IMR-90 (cell line): ENCODE results near the gene ID3. TPM values are rescaled to one million over a fixed set of nuclear protein-coding genes. Genes with fewer than 3 reads are reported as not detected.

ENCODE experiments used
- ATAC-seq: fragments of 200-7000 bp; cut with Tn5 transposase; 2 replicates; pipeline ENCODE4 v1.9.1; 2020; ENCODE audit warnings: low read depth, mild to moderate bottlenecking, moderate library complexity
- BruUV-seq: library from RNA; stranded (reverse); fragments of 400-500 nt; replicated peaks from 2 replicates; lab custom pipeline; 2021; lab: Mats Ljungman, UMichigan
- CTCF ChIA-PET: fragments of 300-600 bp; formaldehyde crosslinking; extraction: SDS; loops from one replicate; lab custom pipeline; 2021; ENCODE audit warnings: antibody characterized with exemption; lab: Yijun Ruan, JAX
- POLR2A ChIA-PET: fragments of 300-600 bp; sonication (Branson Sonifier 250); formaldehyde crosslinking; loops from one replicate; lab custom pipeline; 2022; ENCODE audit warnings: antibody characterized with exemption; ENCODE audit not compliant: unreplicated experiment; lab: Charles Lee
- DNase-seq: peaks from one replicate; pipeline ENCODE4 v3.0.0; 2013
- H2AFZ ChIP-seq: replicated peaks from 2 replicates; pipeline ENCODE3; 2013; ENCODE audit warnings: low read length, mild to moderate bottlenecking; ENCODE audit not compliant: poor library complexity
- H2AK5ac ChIP-seq: 2 replicates; pipeline ENCODE4 v1.6.1; 2013; ENCODE audit warnings: low read depth, low read length, inconsistent platforms
- H2AK9ac ChIP-seq: replicated peaks from 2 replicates; pipeline ENCODE3; 2013; ENCODE audit warnings: mild to moderate bottlenecking, low read depth, low read length, moderate library complexity; ENCODE audit not compliant: poor library complexity
- H2BK120ac ChIP-seq: 2 replicates; pipeline ENCODE4 v1.6.1; 2013; ENCODE audit warnings: low read depth, low read length, inconsistent platforms
- H2BK15ac ChIP-seq: 3 replicates; pipeline ENCODE4 v1.6.1; 2013; ENCODE audit warnings: low read depth, low read length, inconsistent platforms
- H2BK20ac ChIP-seq: 2 replicates; pipeline ENCODE4 v1.6.1; 2013; ENCODE audit warnings: low read depth, mild to moderate bottlenecking, inconsistent platforms, low read length, moderate library complexity
- H2BK5ac ChIP-seq: 2 replicates; pipeline ENCODE4 v1.6.1; 2013; ENCODE audit warnings: mild to moderate bottlenecking, low read depth, low read length, inconsistent platforms; ENCODE audit not compliant: poor library complexity, severe bottlenecking
- H3K14ac ChIP-seq: replicated peaks from 2 replicates; pipeline ENCODE4 v1.6.1; 2013; ENCODE audit warnings: low read depth, low read length, inconsistent platforms
- H3K18ac ChIP-seq: 2 replicates; pipeline ENCODE4 v1.6.1; 2013; ENCODE audit warnings: low read depth, low read length, control low read depth
- H3K23ac ChIP-seq: 2 replicates; pipeline ENCODE4 v1.6.1; 2013; ENCODE audit warnings: low read depth, low read length, inconsistent platforms
- H3K27ac ChIP-seq: 2 replicates; pipeline ENCODE4 v1.5.1; 2013; ENCODE audit warnings: mild to moderate bottlenecking, control low read depth, low read length; ENCODE audit not compliant: insufficient read depth
- H3K27me3 ChIP-seq: 2 replicates; pipeline ENCODE4 v1.6.1; 2013; ENCODE audit warnings: low read length; ENCODE audit not compliant: control insufficient read depth, insufficient read depth
- H3K36me3 ChIP-seq: 2 replicates; pipeline ENCODE4 v1.6.1; 2013; ENCODE audit warnings: low read length, mixed read lengths; ENCODE audit not compliant: control insufficient read depth, insufficient read depth
- H3K4ac ChIP-seq: 2 replicates; pipeline ENCODE4 v1.6.1; 2013; ENCODE audit warnings: low read depth, low read length, inconsistent platforms
- H3K4me1 ChIP-seq: 2 replicates; pipeline ENCODE4 v1.6.1; 2013; ENCODE audit warnings: low read length, mixed read lengths; ENCODE audit not compliant: control insufficient read depth, insufficient read depth
- H3K4me2 ChIP-seq: 2 replicates; pipeline ENCODE4 v1.6.1; 2013; ENCODE audit warnings: low read depth, mild to moderate bottlenecking, control low read depth, low read length, moderate library complexity
- H3K4me3 ChIP-seq: 2 replicates; pipeline ENCODE4 v1.5.1; 2013; ENCODE audit warnings: low read depth, mild to moderate bottlenecking, control low read depth, low read length, moderate library complexity; ENCODE audit not compliant: insufficient read depth
- H3K56ac ChIP-seq: 2 replicates; pipeline ENCODE4 v1.6.1; 2013; ENCODE audit warnings: low read length, inconsistent platforms; ENCODE audit not compliant: insufficient read depth; ENCODE audit errors: extremely low read depth
- H3K79me1 ChIP-seq, 2 experiments: 2 replicates each; pipeline ENCODE4 v1.6.1; 2013; ENCODE audit warnings: low read length in 2 of 2, inconsistent platforms in 1 of 2, low read depth in 1 of 2
- H3K9ac ChIP-seq: 2 replicates; pipeline ENCODE4 v1.6.1; 2013; ENCODE audit warnings: low read depth, low read length, control low read depth
- H3K9me1 ChIP-seq: 2 replicates; pipeline ENCODE4 v1.6.1; 2013; ENCODE audit warnings: low read length, inconsistent platforms; ENCODE audit not compliant: insufficient read depth
- H3K9me3 ChIP-seq: 2 replicates; pipeline ENCODE4 v1.6.1; 2013; ENCODE audit warnings: low read length; ENCODE audit not compliant: control insufficient read depth, insufficient read depth
- H4K20me1 ChIP-seq: 2 replicates; pipeline ENCODE4 v1.6.1; 2013; ENCODE audit warnings: low read length, inconsistent platforms; ENCODE audit not compliant: insufficient read depth
- H4K5ac ChIP-seq: 2 replicates; pipeline ENCODE4 v1.6.1; 2013; ENCODE audit warnings: mild to moderate bottlenecking, low read depth, low read length, control low read depth
- H4K8ac ChIP-seq, 2 experiments: 2 replicates each; pipeline ENCODE4 v1.6.1; 2013; ENCODE audit warnings: low read depth in 2 of 2, low read length in 2 of 2, control low read depth in 1 of 2, inconsistent platforms in 1 of 2
- H4K91ac ChIP-seq: 2 replicates; pipeline ENCODE4 v1.6.1; 2013; ENCODE audit warnings: low read depth, low read length, inconsistent platforms; ENCODE audit not compliant: insufficient read depth
- CEBPB ChIP-seq: IDR thresholded peaks from 2 replicates; pipeline ENCODE4 v1.6.1; 2012; ENCODE audit warnings: low read depth, low read length, improper control_type of control experiment
- CHD1 ChIP-seq: IDR thresholded peaks from 2 replicates; pipeline ENCODE4 v1.6.1; 2012; ENCODE audit warnings: low read depth, low read length, improper control_type of control experiment
- CTCF ChIP-seq: conservative IDR thresholded peaks from 2 replicates; pipeline ENCODE4 v1.5.1; 2012; ENCODE audit warnings: mild to moderate bottlenecking, low read depth, low read length, improper control_type of control experiment
- MAZ ChIP-seq: IDR thresholded peaks from 2 replicates; pipeline ENCODE4 v1.6.1; 2012; ENCODE audit warnings: low read depth, mild to moderate bottlenecking, low read length, improper control_type of control experiment, moderate library complexity, borderline replicate concordance
- MXI1 ChIP-seq: IDR thresholded peaks from 2 replicates; pipeline ENCODE4 v1.6.1; 2012; ENCODE audit warnings: low read depth, mild to moderate bottlenecking, low read length, moderate library complexity, borderline replicate concordance
- NFE2L2 ChIP-seq: fragments of 150-350 bp; IDR thresholded peaks from 2 replicates; pipeline ENCODE4 v1.6.1; 2016; ENCODE audit warnings: low read depth, mild to moderate bottlenecking, low read length
- RAD21 ChIP-seq: IDR thresholded peaks from 2 replicates; pipeline ENCODE4 v1.6.1; 2012; ENCODE audit warnings: low read length, improper control_type of control experiment
- RCOR1 ChIP-seq: IDR thresholded peaks from 2 replicates; pipeline ENCODE4 v1.6.1; 2012; ENCODE audit warnings: mild to moderate bottlenecking, low read length, improper control_type of control experiment; ENCODE audit not compliant: insufficient replicate concordance
- RFX5 ChIP-seq: IDR thresholded peaks from 2 replicates; pipeline ENCODE4 v1.8.0; 2012; ENCODE audit warnings: low read depth, mild to moderate bottlenecking, low read length, moderate library complexity
- SMC3 ChIP-seq: fragments of 150-350 bp; IDR thresholded peaks from 2 replicates; pipeline ENCODE4 v1.6.1; 2016; ENCODE audit warnings: low read depth, mild to moderate bottlenecking, antibody characterized with exemption, low read length, moderate library complexity
- WGBS, 2 experiments: methylation state at CpG; one replicate each; pipeline versions ENCODE4 v1.1.5 to v1.1.7; 2013; ENCODE audit warnings: missing lambda C conversion rate in 2 of 2; ENCODE audit not compliant: insufficient read length in 1 of 2; ENCODE audit errors: extremely low coverage in 2 of 2; 5-methylcytosine and 5-hydroxymethylcytosine counted together
- dilution Hi-C: fragments of 300-500 bp; cut with HindIII; formaldehyde crosslinking; loops from one replicate; pipeline ENCODE4 v1.14.3; 2018; ENCODE audit warnings: low sequenced_read_pairs; ENCODE audit not compliant: unreplicated experiment
- in situ Hi-C: fragments of 300-500 bp; cut with MboI; formaldehyde crosslinking; loops from 3 replicates; pipeline ENCODE4 v1.14.3; 2019; ENCODE audit warnings: low sequenced_read_pairs, inconsistent platforms, mixed read lengths
- intact Hi-C: fragments of 100-400 bp; cut with micrococcal nuclease; formaldehyde crosslinking; loops from 2 replicates; pipeline ENCODE4 v1.10.0; 2022
- polyA plus RNA-seq, 3 experiments: library from polyadenylated mRNA; depleted of rRNA; stranded (reverse); fragments of >200 nt; gene quantifications; 2 replicates each; pipeline ENCODE4 v1.2.3, GENCODE V29; 2012; ENCODE audit warnings: low replicate concordance in 1 of 3
- total RNA-seq: library from RNA; depleted of rRNA; stranded (reverse); fragments of >200 nt; gene quantifications from 2 replicates; pipeline ENCODE4 v1.2.3, GENCODE V29; 2012

The ID3 gene
- total and polyA plus RNA-seq, 2 of the 4 experiments (the other 2 are of a cell fraction) = 109 to 304 TPM

- H3K18ac ChIP-seq = no peak overlapping the region
- no peak overlapping the region for H3K4me3 ChIP-seq
- no peak overlapping the region for H3K9ac ChIP-seq
- peak overlapping the region; percentile 83 for H3K4ac ChIP-seq
- H4K8ac ChIP-seq = peak overlapping the region; percentile 8 to 46; a peak in 2 of 4 replicates
- TF ChIP-seq RCOR1 = no peak
- TF ChIP-seq MAZ = no peak
- no peak for TF ChIP-seq CTCF
- TF ChIP-seq RFX5 = no peak
- no peak for TF ChIP-seq NFE2L2
- no peak for TF ChIP-seq SMC3
- TF ChIP-seq CEBPB = no peak
- no peak for TF ChIP-seq MXI1
- no peak for TF ChIP-seq CHD1
- no peak for TF ChIP-seq RAD21
- peak overlapping the region; percentile 24; the same call in 1 of the 2 replicates for H3K56ac ChIP-seq
- in situ Hi-C loops = no loop called here
- no peaks in the 10 kb centered on the region for H4K20me1 ChIP-seq
- peaks cover 13% of the 10 kb centered on the region for H3K9me1 ChIP-seq
- no CpG with 5 or more reads among the region's 3 CpGs for WGBS, 2 experiments
- intact Hi-C loops = no loop called here
- H2BK20ac ChIP-seq = peak overlapping the region; percentile 85
- peak overlapping the region; percentile 92 for H2BK120ac ChIP-seq
- H2AK5ac ChIP-seq = peak overlapping the region; percentile 81; the same call in 1 of the 2 replicates
- peak overlapping the region; percentile 40; the same call in 1 of the 2 replicates for H4K91ac ChIP-seq
- no peaks in the 10 kb centered on the region for H3K9me3 ChIP-seq
- H4K5ac ChIP-seq = peak overlapping the region; percentile 11; the same call in 1 of the 2 replicates
- no peaks in the 10 kb centered on the region for H3K27me3 ChIP-seq
- DNase-seq (no peak), ATAC-seq (no peak)
- peak overlapping the region; percentile 6 for H2BK5ac ChIP-seq
- no peaks in the 10 kb centered on the region for H3K36me3 ChIP-seq
- peak overlapping the region; percentile 95 for H2BK15ac ChIP-seq
- H3K23ac ChIP-seq = no peak overlapping the region; the same call in 1 of the 2 replicates
- ChIA-PET POLR2A (no interaction called here), CTCF (no interaction called here)
- H3K4me1 ChIP-seq = peaks cover 33% of the 10 kb centered on the region
- peak overlapping the region; percentile 55 for H3K14ac ChIP-seq
- no peak overlapping the region for H2AFZ ChIP-seq
- H3K4me2 ChIP-seq = no peak overlapping the region
- H3K27ac ChIP-seq = no peak overlapping the region
- peaks cover 19 to 39% of the 10 kb centered on the region in 2 experiments; a peak in 3 of 4 replicates for H3K79me1 ChIP-seq
- peak overlapping the region; percentile 9 for H2AK9ac ChIP-seq
- dilution Hi-C loops = no loop called here
- no TSS peak for BruUV-seq
Measured at GRCh38 chr1:23565776-23566175, 6.5 kb upstream of the ID3 start.
